MM.1S (cell line): ENCODE data around the gene LORICRIN.

Source experiments
- DNase-seq: peaks from one replicate; pipeline ENCODE4 v3.0.0-alpha.2; 2015
- H2AFZ ChIP-seq: fragments of 300-600 bp; sonication (generic); 2 replicates; pipeline ENCODE4 v1.6.0; 2016; ENCODE audit warnings: antibody characterized with exemption, low read length
- H3F3A ChIP-seq: fragments of 300-600 bp; sonication (generic); 2 replicates; pipeline ENCODE4 v1.6.1; 2016; ENCODE audit warnings: mild to moderate bottlenecking, antibody characterized with exemption, low read length, moderate library complexity, mixed read lengths; ENCODE audit not compliant: insufficient read depth
- H3K27ac ChIP-seq: fragments of 300-600 bp; sonication (generic); 2 replicates; pipeline ENCODE4 v1.5.1; 2016; ENCODE audit warnings: mild to moderate bottlenecking, low read length
- H3K27me3 ChIP-seq: fragments of 300-600 bp; sonication (generic); replicated peaks from 2 replicates; pipeline ENCODE4 v1.6.0; 2016; ENCODE audit warnings: low read length; ENCODE audit not compliant: insufficient read depth
- H3K36me3 ChIP-seq: fragments of 300-600 bp; sonication (generic); replicated peaks from 2 replicates; pipeline ENCODE4 v1.6.1; 2016; ENCODE audit warnings: mild to moderate bottlenecking, low read length, mixed read lengths; ENCODE audit not compliant: insufficient read depth
- H3K4me1 ChIP-seq: fragments of 300-600 bp; sonication (generic); 2 replicates; pipeline ENCODE4 v1.6.1; 2016; ENCODE audit warnings: low read length, mixed read lengths
- H3K4me2 ChIP-seq: fragments of 300-600 bp; sonication (generic); 2 replicates; pipeline ENCODE4 v1.6.0; 2016; ENCODE audit warnings: low read depth, low read length
- H3K4me3 ChIP-seq: fragments of 300-600 bp; sonication (generic); 2 replicates; pipeline ENCODE4 v1.5.1; 2016; ENCODE audit warnings: low read length, mixed read lengths
- H3K79me2 ChIP-seq: fragments of 300-600 bp; sonication (generic); 2 replicates; pipeline ENCODE4 v1.6.1; 2016; ENCODE audit warnings: mixed run types, low read length, mixed read lengths
- H3K9ac ChIP-seq: fragments of 300-600 bp; sonication (generic); 2 replicates; pipeline ENCODE4 v1.6.1; 2016; ENCODE audit warnings: low read length, mixed read lengths
- H3K9me2 ChIP-seq: fragments of 300-600 bp; sonication (generic); replicated peaks from 2 replicates; pipeline ENCODE4 v1.6.1; 2016; ENCODE audit warnings: mild to moderate bottlenecking, low read length, mixed read lengths; ENCODE audit not compliant: insufficient read depth
- H3K9me3 ChIP-seq: fragments of 300-600 bp; sonication (generic); replicated peaks from 2 replicates; pipeline ENCODE4 v1.6.1; 2016; ENCODE audit warnings: mild to moderate bottlenecking, low read length, mixed read lengths; ENCODE audit not compliant: insufficient read depth
- H4K20me1 ChIP-seq: fragments of 300-600 bp; sonication (generic); 2 replicates; pipeline ENCODE4 v1.6.1; 2016; ENCODE audit warnings: mild to moderate bottlenecking, low read length, moderate library complexity, mixed read lengths; ENCODE audit not compliant: insufficient read depth
- EZH2 ChIP-seq: fragments of 300-600 bp; sonication (generic); optimal IDR thresholded peaks from 2 replicates; pipeline ENCODE3; 2017; ENCODE audit warnings: low read depth, mild to moderate bottlenecking, antibody characterized with exemption, low read length, mixed read lengths
- EZH2phosphoT487 ChIP-seq: fragments of 300-600 bp; sonication (generic); IDR thresholded peaks from 2 replicates; pipeline ENCODE4 v1.6.1; 2018; ENCODE audit warnings: antibody characterized with exemption, low read length
- TF ChIP-seq, protein P1 (sequence below): fragments of 300-600 bp; sonication (generic); IDR thresholded peaks from 2 replicates; pipeline ENCODE4 v1.5.1; 2016; ENCODE audit warnings: antibody characterized with exemption, low read length, mixed read lengths

The LORICRIN gene

DNA sequence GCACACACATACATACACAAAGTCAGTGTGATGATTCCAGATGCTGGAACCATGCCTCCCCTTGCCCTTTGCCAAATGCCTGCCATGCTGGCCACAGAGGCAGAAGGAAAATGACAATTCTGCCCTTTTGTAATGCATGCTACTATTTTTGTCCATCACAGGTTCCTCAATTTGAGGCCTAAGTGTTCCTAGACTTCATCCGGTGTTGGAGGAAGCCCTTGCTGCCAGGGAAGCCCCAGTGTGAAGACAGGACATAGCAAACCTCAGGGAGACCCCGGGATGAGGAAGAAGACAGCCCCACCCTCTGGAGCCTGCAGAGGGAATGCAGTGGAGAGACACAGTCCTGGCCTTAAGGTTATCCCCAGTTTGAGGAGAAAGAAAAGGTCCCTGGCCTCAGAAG lies 27.7 kb upstream of the LORICRIN start:
- DNase-seq = no peak
- Histone ChIP-seq H3K27me3 (0 out of 2 replicates have a peak, but pooled peaks cover 4% of the 10 kb centered on the region), H3K79me2 (no peaks in the 10 kb centered on the region), H3K4me2 (no peak overlapping the region), H3F3A (no peaks in the 10 kb centered on the region), H2AFZ (no peak overlapping the region), H3K9ac (no peak overlapping the region), H3K27ac (no peak overlapping the region), H3K4me3 (no peak overlapping the region), H3K9me2 (no peaks in the 10 kb centered on the region), H3K9me3 (no peaks in the 10 kb centered on the region), H3K4me1 (0 out of 2 replicates have a peak, but pooled peaks cover 5% of the 10 kb centered on the region), H4K20me1 (no peaks in the 10 kb centered on the region), H3K36me3 (no peaks in the 10 kb centered on the region)
- TF ChIP-seq, protein P1, sequence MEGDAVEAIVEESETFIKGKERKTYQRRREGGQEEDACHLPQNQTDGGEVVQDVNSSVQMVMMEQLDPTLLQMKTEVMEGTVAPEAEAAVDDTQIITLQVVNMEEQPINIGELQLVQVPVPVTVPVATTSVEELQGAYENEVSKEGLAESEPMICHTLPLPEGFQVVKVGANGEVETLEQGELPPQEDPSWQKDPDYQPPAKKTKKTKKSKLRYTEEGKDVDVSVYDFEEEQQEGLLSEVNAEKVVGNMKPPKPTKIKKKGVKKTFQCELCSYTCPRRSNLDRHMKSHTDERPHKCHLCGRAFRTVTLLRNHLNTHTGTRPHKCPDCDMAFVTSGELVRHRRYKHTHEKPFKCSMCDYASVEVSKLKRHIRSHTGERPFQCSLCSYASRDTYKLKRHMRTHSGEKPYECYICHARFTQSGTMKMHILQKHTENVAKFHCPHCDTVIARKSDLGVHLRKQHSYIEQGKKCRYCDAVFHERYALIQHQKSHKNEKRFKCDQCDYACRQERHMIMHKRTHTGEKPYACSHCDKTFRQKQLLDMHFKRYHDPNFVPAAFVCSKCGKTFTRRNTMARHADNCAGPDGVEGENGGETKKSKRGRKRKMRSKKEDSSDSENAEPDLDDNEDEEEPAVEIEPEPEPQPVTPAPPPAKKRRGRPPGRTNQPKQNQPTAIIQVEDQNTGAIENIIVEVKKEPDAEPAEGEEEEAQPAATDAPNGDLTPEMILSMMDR = no peak
- TF ChIP-seq EZH2phosphoT487 = no peak
- TF ChIP-seq EZH2 = no peak

DNA sequence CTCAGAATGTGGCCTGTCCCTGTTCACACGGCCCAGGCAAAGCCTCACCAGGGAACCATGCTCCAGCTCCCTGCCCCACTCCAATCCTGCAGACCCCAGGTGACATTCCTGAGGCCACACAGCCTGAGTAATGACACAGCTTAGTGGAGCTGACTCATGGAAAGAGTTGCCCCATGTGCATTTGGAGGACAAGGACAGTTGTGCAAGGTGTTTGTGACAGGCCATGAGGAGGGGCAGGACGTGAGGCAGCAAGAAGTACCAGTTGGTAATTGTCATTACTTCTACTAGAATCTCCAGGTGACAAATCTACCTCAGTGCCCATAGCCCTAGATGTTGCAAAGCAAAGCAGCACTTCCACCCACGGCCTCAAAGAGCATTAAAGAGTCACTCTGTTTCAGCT lies 26.9 kb upstream of the LORICRIN start:
- Histone ChIP-seq H3K4me2 (no peak overlapping the region), H3K4me1 (0 out of 2 replicates have a peak, but pooled peaks cover 5% of the 10 kb centered on the region), H3K27ac (no peak overlapping the region), H3K79me2 (no peaks in the 10 kb centered on the region), H3K4me3 (no peak overlapping the region), H3F3A (no peaks in the 10 kb centered on the region), H3K9ac (no peak overlapping the region), H3K9me2 (no peaks in the 10 kb centered on the region), H3K9me3 (no peaks in the 10 kb centered on the region), H2AFZ (no peak overlapping the region), H3K36me3 (no peaks in the 10 kb centered on the region), H3K27me3 (0 out of 2 replicates have a peak, but pooled peaks cover 4% of the 10 kb centered on the region), H4K20me1 (no peaks in the 10 kb centered on the region)
- no peak for DNase-seq
- TF ChIP-seq EZH2phosphoT487 (no peak), EZH2 (no peak)
- TF ChIP-seq, protein P1 = no peak

DNA sequence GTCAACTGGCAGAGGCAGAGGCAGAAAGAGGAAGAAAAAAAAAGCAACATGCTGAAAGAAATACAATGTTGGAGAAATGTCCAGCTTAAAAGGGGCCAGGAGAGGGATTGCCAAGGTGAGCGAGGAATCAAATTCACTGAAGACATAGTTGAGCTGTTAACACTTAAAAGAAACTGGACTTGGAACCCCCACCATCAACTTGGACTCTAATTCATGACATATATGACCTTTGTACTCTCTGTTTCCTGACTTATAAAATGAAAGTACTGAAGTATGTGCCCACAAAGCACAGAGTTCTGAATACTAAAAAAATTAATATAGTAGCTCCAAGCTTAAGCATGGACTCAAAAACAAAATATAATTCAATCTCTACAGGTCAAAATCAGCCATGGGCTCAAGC lies 26.0 kb upstream of the LORICRIN start:
- TF ChIP-seq EZH2 = no peak
- no peak for TF ChIP-seq EZH2phosphoT487
- TF ChIP-seq, protein P1 = no peak
- no peaks in the 10 kb centered on the region for H3K79me2 ChIP-seq
- H3K4me3 ChIP-seq = no peak overlapping the region
- no peaks in the 10 kb centered on the region for H3K36me3 ChIP-seq
- no peak overlapping the region for H3K27ac ChIP-seq
- no peaks in the 10 kb centered on the region for H3K9me2 ChIP-seq
- H4K20me1 ChIP-seq = no peaks in the 10 kb centered on the region
- no peak overlapping the region for H2AFZ ChIP-seq
- 0 out of 2 replicates have a peak overlapping the region, but pooled peaks have one; percentile 2 for H3K4me2 ChIP-seq
- H3K4me1 ChIP-seq = 0 out of 2 replicates have a peak, but pooled peaks cover 5% of the 10 kb centered on the region
- H3K9ac ChIP-seq = no peak overlapping the region
- 0 out of 2 replicates have a peak, but pooled peaks cover 4% of the 10 kb centered on the region for H3K27me3 ChIP-seq
- no peaks in the 10 kb centered on the region for H3F3A ChIP-seq
- peak; percentile 21 for DNase-seq
- no peaks in the 10 kb centered on the region for H3K9me3 ChIP-seq
